GM19438 (cell line): ENCODE measurements around the gene SAPCD1.
"Not testable (repeated sequence)": the region's sequence is repeated elsewhere in the genome, so short reads cannot be mapped to it uniquely, and the experiment has no call there.

Source experiments
- ATAC-seq: cut with Tn5 transposase; IDR thresholded peaks from one replicate; pipeline ENCODE4 v1.9.1; 2021; ENCODE audit warnings: low read depth; ENCODE audit not compliant: unreplicated experiment

The SAPCD1 gene

GRCh38 chr6:31795616-31796298 is 33.3 kb downstream of the SAPCD1 start, which contains the start of gene VARS1:
VARS1 (minus strand) TSS chr6:31795752; CDS start chr6:31795217, 535 bp downstream.
- peak; percentile 75 for ATAC-seq

DNA sequence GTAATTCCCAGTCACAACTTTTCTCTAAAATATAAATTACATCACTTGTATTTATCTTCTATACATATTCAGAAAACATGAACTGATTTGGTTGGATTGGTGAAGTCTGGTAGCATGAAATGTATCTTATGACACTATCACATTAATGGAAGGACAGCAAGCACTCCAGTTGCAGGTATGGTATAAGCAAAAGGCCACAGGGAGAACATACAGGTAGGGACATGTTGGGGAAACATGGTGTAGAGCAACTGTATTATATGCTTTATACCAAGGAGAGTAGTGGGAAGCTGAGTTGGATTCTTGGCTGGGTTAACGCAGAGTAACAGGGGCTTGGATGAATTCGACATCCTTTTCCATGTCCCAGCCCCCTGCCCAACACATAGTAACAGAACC is 34.5 kb downstream of the SAPCD1 start:
- no peak for ATAC-seq

GRCh38 chr6:31797588-31797987 is 35.1 kb downstream of the SAPCD1 start:
- no peak for ATAC-seq

GRCh38 chr6:31799781-31800180 is 37.3 kb downstream of the SAPCD1 start:
- ATAC-seq = no peak

DNA sequence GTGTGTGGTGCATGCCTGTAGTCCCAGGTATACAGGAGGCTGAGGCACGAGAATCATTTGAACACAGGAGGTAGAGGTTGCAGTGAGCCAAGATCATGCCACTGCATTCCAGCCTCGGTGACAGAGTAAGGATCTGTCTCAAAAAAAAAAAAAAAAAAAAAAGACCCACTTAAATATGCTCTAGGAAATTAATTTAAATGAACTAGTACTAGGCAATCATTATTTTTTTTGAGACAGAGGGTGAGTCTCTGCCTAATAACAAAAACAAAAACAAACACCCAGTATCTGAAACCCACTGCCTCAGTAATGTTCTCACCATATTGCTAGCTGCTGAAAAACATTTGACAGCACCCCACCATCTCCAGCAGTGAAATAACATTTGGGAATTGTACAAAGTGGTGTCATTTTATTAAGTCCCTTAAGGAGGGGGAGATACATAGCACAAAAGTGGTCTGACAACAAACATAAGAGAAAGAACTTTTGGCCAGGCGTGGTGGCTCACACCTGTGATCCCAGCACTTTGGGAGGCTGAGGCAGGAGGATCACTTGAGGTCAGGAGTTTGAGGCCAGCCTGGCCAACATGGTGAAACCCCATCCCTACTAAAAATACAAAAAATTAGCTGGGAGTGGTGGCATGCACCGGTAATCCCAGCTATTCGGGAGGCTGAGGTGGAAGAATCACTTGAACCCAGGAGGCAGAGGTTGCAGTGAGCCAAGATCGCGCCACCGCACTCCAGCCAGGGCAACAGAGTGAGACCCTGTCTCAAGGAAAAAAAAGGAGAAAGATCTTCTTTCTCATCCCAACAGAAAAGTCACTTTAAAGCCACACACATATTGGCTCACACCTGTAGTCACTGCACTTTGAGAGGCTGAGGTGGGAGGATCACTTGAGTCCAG is 38.8 kb downstream of the SAPCD1 start:
- ATAC-seq = not testable (repeated sequence)

- ATAC-seq = no peak
These were observed 43.5 kb downstream of the SAPCD1 start for GRCh38 chr6:31805939-31806469.

DNA sequence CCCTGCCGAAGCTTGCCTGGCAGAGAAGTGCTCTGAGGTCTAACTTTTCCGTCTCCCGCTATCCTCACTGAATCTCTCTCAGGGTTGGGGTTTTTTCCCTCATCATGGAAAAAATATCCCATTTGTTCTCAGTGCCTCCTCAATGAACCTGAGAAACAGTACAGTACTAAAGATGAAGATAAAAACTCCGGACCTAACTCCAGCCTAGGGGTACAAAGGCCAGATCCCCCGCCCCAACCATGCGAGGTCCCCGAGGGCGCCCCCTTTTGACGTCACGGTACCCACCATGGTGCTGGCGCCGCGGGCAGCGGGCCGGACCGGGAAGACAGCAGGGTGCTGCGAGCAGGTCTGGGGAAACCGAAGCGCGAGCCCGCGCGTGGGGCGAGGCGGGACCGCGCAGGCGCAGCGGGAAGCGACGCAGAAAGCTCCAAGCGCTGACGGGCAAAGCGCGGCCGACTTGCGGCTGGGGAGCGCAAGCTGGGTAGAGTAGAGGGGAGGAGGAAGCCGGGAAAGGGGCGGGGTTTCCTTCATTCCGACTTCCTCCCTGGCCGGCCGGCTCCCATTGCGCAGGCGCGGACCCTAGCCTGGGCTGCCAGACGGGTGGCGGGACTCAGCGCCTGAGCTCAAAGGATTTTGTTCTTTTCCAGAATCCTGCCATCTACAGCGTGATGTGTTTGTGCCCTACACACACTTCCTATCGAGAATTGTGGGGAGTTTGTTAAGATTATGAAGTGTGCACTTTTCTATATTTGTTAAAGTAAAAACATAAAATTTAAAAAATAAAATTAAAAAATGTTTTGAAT is 44.2 kb downstream of the SAPCD1 start, which contains the start of gene LSM2:
TSS of gene LSM2 (minus strand) at position 497 of the 803 bp plus-strand sequence. CDS start at position 288, 209 bp downstream.
- peak; percentile 78 for ATAC-seq

GRCh38 chr6:31808599-31808998 is 46.1 kb downstream of the SAPCD1 start:
- ATAC-seq = not testable (repeated sequence)

DNA sequence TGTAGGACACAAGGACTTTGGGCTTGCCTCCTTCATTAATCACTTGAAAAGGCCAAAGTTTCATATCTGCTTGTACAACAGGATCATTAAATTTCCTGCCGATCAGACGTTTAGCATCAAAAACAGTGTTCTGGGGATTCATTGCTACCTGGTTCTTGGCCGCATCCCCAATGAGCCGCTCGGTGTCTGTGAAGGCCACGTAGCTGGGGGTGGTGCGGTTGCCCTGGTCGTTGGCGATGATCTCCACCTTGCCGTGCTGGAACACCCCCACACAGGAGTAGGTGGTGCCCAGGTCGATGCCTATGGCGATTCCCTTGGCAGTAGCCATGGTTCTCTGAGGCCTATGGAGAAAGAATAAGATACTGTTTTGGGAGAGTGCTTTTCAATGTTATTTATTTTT is 49.2 kb downstream of the SAPCD1 start:
- ATAC-seq = no peak

DNA sequence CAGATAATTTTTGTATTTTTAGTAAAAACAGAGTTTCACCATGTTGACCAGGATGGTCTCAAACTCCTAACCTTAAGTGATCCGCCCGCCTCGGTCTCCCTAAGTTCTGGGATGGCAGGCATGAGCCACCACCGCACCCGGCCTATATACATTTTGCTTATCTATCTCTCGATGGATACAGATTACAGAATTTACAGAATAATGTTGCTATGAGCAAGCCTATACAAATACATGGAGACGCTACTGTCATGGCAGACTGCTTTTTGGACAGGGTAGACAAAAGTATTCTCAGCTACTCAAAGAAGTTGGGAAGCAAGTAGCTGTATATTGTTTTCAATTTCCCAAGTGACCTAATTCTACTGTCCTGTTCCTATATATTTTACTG is 51.0 kb downstream of the SAPCD1 start:
- ATAC-seq = no peak
